Stimulated activated CD8-positive, alpha-beta memory T cell treated with anti-CD3 and anti-CD28 coated beads, Interleukin-7, amount 100 ng/mL, for 48 hours (primary cell): ENCODE data around the gene RPH3AL.
"Not testable (repeated sequence)": the region's sequence is repeated elsewhere in the genome, so short reads cannot be mapped to it uniquely, and the experiment has no call there.

ENCODE experiments used
- DNase-seq, 2 donors: peaks; one replicate each; pipeline ENCODE4 v3.0.0-alpha.2; 2020; ENCODE audit warnings: low read depth in 1 of 2; ENCODE audit errors: extremely low read depth in 1 of 2

Gene RPH3AL

GRCh38 chr17:185445-186138, 167.0 kb downstream of the RPH3AL start:
- DNase-seq: peak; percentile 6 to 24

DNA sequence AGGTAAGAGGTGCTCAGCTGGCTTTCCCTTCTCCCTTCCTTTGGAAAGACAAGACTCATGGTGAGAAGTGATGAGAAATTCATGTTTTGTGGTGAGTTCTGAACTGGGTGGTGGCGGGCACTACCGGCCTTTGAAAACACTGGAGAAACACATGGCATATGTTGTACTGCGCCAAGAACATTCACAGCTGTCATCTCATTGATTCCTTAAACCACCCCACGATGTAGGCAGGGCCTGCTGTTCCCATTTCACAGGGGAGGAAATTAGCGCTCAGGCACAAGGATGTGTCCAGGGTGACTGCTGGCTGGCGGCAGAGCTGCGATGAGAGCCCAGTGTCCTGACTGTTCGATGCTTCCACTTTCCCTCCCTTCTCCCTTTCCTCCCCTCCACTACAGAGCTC, 169.6 kb downstream of the RPH3AL start:
- DNase-seq: no peak

GRCh38 chr17:182050-182751, 170.4 kb downstream of the RPH3AL start:
- DNase-seq: no peak

DNA sequence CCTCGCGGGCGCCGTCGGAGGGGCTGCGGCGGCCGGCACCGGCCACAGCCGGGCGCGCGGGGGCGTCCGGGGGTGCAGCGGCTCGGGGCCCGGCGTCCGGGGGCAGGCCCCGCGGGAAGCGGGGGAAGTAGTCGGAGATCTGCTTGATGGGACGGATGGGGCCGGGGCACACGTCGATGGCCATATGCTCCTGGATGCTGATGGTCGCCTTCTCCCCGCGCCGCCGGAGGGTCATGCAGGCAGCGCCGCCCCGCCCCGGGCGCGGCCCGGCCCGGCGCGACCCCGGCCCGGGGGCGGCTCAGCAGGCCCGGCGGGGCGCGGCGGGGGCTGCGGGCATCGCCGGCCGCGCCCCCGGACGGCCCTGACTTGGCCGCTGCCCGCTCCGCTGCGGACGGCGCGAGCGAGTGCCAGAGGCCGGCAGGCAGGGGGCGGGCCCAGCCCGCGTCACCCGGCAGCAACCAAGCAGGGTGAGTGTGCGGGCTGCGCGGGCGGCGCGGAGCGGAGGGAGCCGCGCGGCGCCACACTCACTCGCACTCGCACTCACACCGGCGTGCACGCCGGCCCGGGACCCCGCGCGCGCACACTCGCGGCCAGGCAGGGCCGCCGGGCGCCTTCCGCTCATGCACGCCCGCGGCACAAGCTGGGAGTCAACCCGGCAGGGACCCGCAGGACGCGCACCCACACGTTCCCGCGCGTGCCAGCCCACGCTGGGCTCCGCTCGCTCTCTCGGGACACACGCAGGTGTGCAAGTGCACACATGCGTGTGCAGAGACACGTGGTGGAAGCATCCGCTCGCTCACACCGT, 171.2 kb downstream of the RPH3AL start, which contains the start of gene DOC2B:
Gene DOC2B, minus strand, starts transcription at position 406 of the 805 bp plus-strand sequence. Its CDS starts 171 bp downstream, at position 235.
- peak in 1 of 2 donors; percentile 5 for DNase-seq

DNA sequence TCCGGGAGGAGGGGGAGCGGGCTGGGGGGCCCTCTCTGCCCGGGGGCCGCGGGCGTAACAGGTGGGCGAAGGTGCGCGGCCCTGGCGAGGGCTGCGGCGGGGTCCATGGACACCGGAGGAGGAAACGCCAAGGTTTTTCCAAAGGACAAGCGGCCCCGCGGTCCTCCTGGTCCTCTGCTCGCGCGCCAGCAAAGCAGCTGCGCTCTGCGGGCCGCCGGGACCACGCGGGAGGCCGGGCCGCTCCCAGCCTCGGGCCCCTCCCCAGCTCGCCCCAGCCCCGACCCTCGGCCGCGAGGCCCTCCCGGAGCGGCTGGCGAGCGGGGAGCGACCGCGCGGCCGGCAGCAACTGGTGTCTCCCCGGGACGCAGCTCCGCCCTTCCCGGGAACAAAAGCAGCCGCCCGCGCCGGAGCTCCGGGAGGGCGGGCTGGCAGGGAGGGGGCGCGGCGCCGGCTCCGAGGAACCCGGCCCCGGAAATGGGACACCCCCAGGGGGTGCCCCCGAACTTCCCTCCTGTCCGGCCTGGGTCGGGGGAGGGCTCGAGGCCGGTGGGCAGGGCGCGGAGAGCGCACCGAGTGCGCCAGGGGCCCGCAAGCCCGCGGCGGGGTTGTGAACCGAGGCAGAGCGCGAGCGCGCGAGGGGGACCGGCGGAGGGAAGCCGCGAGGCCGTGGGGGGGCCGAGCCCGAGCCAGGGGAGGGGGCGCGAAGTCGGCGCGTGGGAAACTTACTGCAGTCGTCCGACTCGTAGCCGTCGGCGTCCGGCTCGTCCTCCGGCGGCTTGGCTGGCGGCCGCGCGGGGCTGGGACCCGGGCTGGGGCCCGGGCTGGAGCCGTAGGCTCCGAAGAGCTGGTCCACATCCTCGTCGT, 172.0 kb downstream of the RPH3AL start:
- DNase-seq: no peak

DNA sequence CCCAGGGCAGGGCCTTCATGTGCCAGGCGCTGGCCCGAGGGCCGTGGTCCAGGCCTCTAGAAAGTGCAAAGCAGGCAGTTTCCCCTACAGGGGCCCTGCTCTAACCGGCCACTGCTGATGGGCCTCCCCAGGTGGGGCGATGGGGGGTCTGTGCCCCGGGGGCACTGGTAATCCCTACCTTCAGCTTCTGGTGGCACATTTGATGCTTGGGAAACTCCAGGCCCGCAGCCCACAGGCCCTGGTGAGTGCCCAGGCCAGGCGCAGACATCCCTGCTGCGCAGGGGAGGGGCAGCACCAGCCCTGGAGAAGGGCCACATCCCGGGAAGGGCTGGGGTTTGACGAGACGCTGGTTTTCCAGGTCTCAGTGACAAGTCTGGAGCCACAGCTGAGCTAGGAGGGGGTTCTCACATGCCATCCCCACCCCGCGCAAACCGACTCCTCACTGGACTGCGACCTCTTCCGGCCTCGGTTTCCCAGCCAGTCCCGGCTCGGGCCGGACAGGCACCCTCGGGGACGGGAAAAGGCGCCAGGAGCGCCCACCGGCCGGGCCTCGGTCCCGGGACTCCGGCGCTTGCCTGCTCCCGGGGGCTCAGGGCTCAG, 172.7 kb downstream of the RPH3AL start:
- no peak for DNase-seq

DNA sequence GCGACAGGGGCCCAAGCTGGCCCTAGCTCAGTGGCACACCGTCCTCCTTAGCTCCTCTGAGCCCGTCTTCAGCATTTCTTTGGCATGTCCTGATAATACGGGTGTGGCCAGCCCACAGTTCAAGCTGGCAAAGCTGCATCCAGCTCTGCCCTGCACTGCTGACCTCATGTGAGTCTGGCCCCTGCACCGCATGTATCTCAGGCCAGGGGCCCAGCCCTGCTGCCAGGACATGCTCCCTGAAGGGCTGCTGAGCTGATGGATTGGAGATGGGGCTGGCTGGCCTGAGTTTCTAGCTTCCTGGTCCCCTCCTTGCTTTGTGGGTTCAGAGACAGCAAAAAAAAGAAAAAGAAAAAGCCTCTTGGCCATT, 173.6 kb downstream of the RPH3AL start:
- DNase-seq: no peak

GRCh38 chr17:178292-179065, 174.1 kb downstream of the RPH3AL start:
- DNase-seq: no peak

GRCh38 chr17:177762-178161, 174.8 kb downstream of the RPH3AL start:
- no peak for DNase-seq

DNA sequence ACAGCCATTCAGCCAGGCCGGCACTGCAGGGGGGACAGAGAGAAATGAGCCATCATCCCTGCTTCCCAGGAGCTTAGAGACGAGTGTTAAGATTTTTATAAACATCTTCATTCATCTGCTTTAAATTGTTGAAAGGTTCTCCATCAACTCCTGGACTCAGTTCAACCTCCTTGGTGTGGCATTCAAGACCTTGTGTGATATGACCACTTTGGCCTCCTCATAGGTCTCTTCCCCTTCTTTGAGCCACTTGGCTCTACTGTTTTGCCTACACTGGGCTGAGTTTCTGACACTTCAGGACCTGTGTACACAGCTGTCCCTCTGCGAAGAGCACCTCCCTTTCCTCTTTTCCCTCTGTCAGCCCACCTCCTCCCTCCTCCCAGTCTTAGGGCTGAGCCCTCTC, 175.5 kb downstream of the RPH3AL start:
- no peak for DNase-seq

GRCh38 chr17:173166-173911, 179.3 kb downstream of the RPH3AL start:
- no peak for DNase-seq

DNA sequence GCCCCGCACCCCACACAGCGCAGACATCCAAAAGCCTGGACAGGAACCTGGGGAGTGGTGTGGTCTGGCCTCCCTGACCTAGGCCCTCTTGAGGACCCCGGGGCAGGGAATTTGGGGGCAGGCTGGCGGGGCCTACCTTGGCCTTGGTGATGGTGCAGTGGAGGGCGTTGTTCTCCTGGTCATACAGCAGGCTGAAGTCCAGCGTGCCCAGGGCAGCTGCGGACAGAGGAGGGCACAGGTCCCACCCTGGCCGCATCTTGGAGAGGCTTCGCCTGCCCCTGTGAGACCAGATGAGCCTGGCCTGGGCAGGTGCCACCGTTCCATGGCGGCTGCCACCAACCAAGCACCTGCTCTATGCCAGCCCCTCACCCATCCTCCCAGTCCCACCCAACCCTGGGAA, 180.2 kb downstream of the RPH3AL start:
- DNase-seq: no peak

- DNase-seq: no peak
These were observed 180.7 kb downstream of the RPH3AL start for GRCh38 chr17:171871-172270.

DNA sequence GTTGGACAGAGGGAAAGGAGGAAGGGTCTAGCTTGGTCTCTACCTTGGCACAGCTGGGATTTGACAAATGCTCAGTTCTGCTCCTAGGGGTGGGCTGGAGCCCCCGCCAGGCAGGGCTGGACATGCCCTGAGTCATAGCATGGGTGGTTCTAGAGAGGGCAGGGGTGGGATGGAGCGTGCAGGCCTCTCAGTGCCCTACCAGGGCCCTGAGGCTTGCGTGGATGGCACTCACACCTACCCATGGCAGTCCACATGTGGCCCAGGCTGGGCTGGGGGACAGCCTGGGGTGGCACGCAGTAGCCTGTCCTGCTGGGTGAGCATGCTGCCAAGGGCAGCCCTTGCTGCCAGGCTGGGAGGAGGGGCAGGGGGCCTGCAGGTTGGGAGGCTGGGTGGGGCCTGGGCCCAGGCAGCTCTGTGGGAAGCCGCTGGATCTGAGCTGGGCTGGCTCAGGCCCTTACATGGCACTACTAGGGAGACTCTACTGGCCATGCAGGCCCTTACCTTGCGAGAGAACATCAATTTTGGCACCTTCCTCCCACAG, 182.4 kb downstream of the RPH3AL start:
- DNase-seq: no peak

GRCh38 chr17:168614-169013, 184.0 kb downstream of the RPH3AL start:
- not testable (repeated sequence) for DNase-seq

- DNase-seq: no peak
These were observed 186.7 kb downstream of the RPH3AL start for GRCh38 chr17:165939-166338.

GRCh38 chr17:164303-165235, 188.0 kb downstream of the RPH3AL start:
- no peak for DNase-seq
